K562 (cell line): ENCODE data around the gene THADA. TPM values are rescaled to one million over a fixed set of nuclear protein-coding genes. Genes with fewer than 3 reads are reported as not detected.

Experiments
- ATAC-seq: fragments of 200-7000 bp; cut with Tn5 transposase; 3 replicates; pipeline ENCODE4 v1.9.1; 2020; ENCODE audit warnings: moderate library complexity
- BruUV-seq: library from RNA; stranded (reverse); fragments of 400-500 nt; replicated peaks from 2 replicates; lab custom pipeline; 2021; lab: Mats Ljungman, UMichigan
- CTCF ChIA-PET: fragments of 300-600 bp; formaldehyde crosslinking; extraction: SDS; loops from one replicate; lab custom pipeline; 2021; ENCODE audit warnings: low intra/inter-chr PET ratio; lab: Yijun Ruan, JAX
- POLR2A ChIA-PET: fragments of 300-600, 350-650 bp; sonication (Branson Sonifier 250); formaldehyde crosslinking; extraction: SDS; loops from one replicate; lab custom pipeline; 2021; ENCODE audit warnings: antibody characterized with exemption, inconsistent platforms; lab: Yijun Ruan, JAX
- DNase-seq, 4 experiments: peaks; one replicate each; pipeline versions ENCODE4 v3.0.0 to v3.0.0-alpha.2; 2011 to 2018; ENCODE audit warnings: low spot score in 3 of 4, mixed read lengths in 3 of 4; ENCODE audit errors: extremely low read depth in 1 of 4
- FAIRE-seq: peaks from 2 replicates; lab custom pipeline; 2011; peaks lifted over from hg19 to GRCh38; lab: Jason Lieb, UNC
- H2AFZ ChIP-seq: 2 replicates; pipeline ENCODE4 v1.6.0; 2011; ENCODE audit warnings: low read depth, low read length, control low read depth, inconsistent platforms
- H3K27ac ChIP-seq: fragments of 200-600 bp; 3 replicates; pipeline ENCODE4 v1.8.0; 2011; ENCODE audit warnings: low read depth, mild to moderate bottlenecking, control low read depth, inconsistent platforms, low read length, moderate library complexity, mixed read lengths; ENCODE audit errors: extremely low read depth
- H3K27me3 ChIP-seq, 2 experiments: fragments of 300-600 bp in 1 of 2; 2 replicates in 1 of 2; 3 replicates in 1 of 2; pipeline versions ENCODE4 v1.6.0 to v1.8.0; 2011; ENCODE audit warnings: inconsistent platforms in 2 of 2, low read length in 2 of 2, mild to moderate bottlenecking in 1 of 2, mixed read lengths in 1 of 2, moderate library complexity in 1 of 2; ENCODE audit not compliant: control insufficient read depth in 2 of 2, insufficient read depth in 2 of 2
- H3K36me3 ChIP-seq: fragments of 300-600 bp; 3 replicates; pipeline ENCODE4 v1.8.0; 2011; ENCODE audit warnings: mild to moderate bottlenecking, low read length, inconsistent platforms; ENCODE audit not compliant: control insufficient read depth, insufficient read depth
- H3K4me1 ChIP-seq, 2 experiments: fragments of 200-600 bp in 1 of 2; replicated peaks in 1 of 2; 2 replicates in 1 of 2; 3 replicates in 1 of 2; pipeline versions ENCODE4 v1.5.1 to v1.8.0; 2011; ENCODE audit warnings: inconsistent platforms in 2 of 2, low read length in 2 of 2, mild to moderate bottlenecking in 1 of 2, mixed read lengths in 1 of 2, moderate library complexity in 1 of 2; ENCODE audit not compliant: control insufficient read depth in 2 of 2, insufficient read depth in 2 of 2
- H3K4me2 ChIP-seq: 2 replicates; pipeline ENCODE4 v1.6.1; 2011; ENCODE audit warnings: low read length, control low read depth, inconsistent platforms, mixed read lengths; ENCODE audit not compliant: insufficient read depth
- H3K4me3 ChIP-seq: fragments of 200-600 bp; sonication (generic), shearing (Covaris generic); 2 replicates; pipeline ENCODE4 v1.5.1; 2016; ENCODE audit warnings: control low read depth, inconsistent platforms
- H3K79me2 ChIP-seq: fragments of 200-600 bp; 3 replicates; pipeline ENCODE4 v1.8.0; 2011; ENCODE audit warnings: low read length, inconsistent platforms; ENCODE audit not compliant: control insufficient read depth, insufficient read depth
- H3K9ac ChIP-seq, 2 experiments: 2 replicates each; pipeline versions ENCODE4 v1.6.0 to v1.6.1; 2011; ENCODE audit warnings: low read depth in 2 of 2, low read length in 2 of 2, control low read depth in 1 of 2, inconsistent platforms in 1 of 2, mild to moderate bottlenecking in 1 of 2, mixed read lengths in 1 of 2; ENCODE audit not compliant: insufficient read depth in 1 of 2
- H3K9me1 ChIP-seq: one replicate; pipeline ENCODE4 v1.6.0; 2011; ENCODE audit warnings: inconsistent platforms, mild to moderate bottlenecking, low read length, moderate library complexity; ENCODE audit not compliant: control insufficient read depth, insufficient read depth
- H3K9me3 ChIP-seq: replicated peaks from 2 replicates; pipeline ENCODE4 v1.5.1; 2011; ENCODE audit warnings: low read depth, low read length, inconsistent platforms; ENCODE audit not compliant: control insufficient read depth, insufficient read depth
- H4K20me1 ChIP-seq: replicated peaks from 2 replicates; pipeline ENCODE4 v1.6.1; 2011; ENCODE audit warnings: low read length, inconsistent platforms, mixed read lengths; ENCODE audit not compliant: control insufficient read depth, insufficient read depth
- BDP1 ChIP-seq: IDR thresholded peaks from 3 replicates; pipeline ENCODE4 v1.6.1; 2011; ENCODE audit not compliant: insufficient read length, insufficient read depth
- CHD2 ChIP-seq: IDR thresholded peaks from 2 replicates; pipeline ENCODE4 v1.6.1; 2011; ENCODE audit warnings: low read depth, low read length
- CREBBP ChIP-seq: IDR thresholded peaks from one replicate; pipeline ENCODE4 v1.6.1; 2012; ENCODE audit warnings: low read depth, mild to moderate bottlenecking, control low read depth, inconsistent platforms, low read length
- CTCF ChIP-seq, 3 experiments: IDR thresholded peaks in 2 of 3; conservative IDR thresholded peaks in 1 of 3; 2 replicates each; pipeline ENCODE4 v1.5.1; 2011 to 2012; ENCODE audit warnings: low read length in 3 of 3, mild to moderate bottlenecking in 3 of 3, control low read depth in 2 of 3, improper control_type of control experiment in 1 of 3, inconsistent platforms in 1 of 3, low read depth in 1 of 3, mixed read lengths in 1 of 3, moderate library complexity in 1 of 3; ENCODE audit not compliant: insufficient read depth in 2 of 3
- DPF2 ChIP-seq: fragments of 450-650 bp; IDR thresholded peaks from 2 replicates; pipeline ENCODE4 v1.6.1; 2016
- HDAC2 ChIP-seq: fragments of 450-650 bp; IDR thresholded peaks from 2 replicates; pipeline ENCODE4 v1.6.1; 2016; ENCODE audit warnings: mild to moderate bottlenecking
- KDM1A ChIP-seq, 2 experiments: fragments of 450-650 bp; IDR thresholded peaks; 2 replicates each; pipeline ENCODE4 v1.6.1; 2016; ENCODE audit warnings: mild to moderate bottlenecking in 2 of 2
- KLF10 ChIP-seq: fragments of 250-450 bp; sonication (Bioruptor Pico); IDR thresholded peaks from 2 replicates; pipeline ENCODE4 v1.6.1; 2021; ENCODE audit warnings: matching md5 sums
- RBM25 ChIP-seq: fragments of 200-400 bp; formaldehyde crosslinking; IDR thresholded peaks from 2 replicates; pipeline ENCODE4 v1.6.1; 2018; ENCODE audit warnings: low read length, low read depth, moderate library complexity; ENCODE audit not compliant: severe bottlenecking
- SFPQ ChIP-seq: fragments of 200-400 bp; formaldehyde crosslinking; IDR thresholded peaks from 2 replicates; pipeline ENCODE4 v1.6.1; 2017; ENCODE audit warnings: mild to moderate bottlenecking, low read depth, low read length, moderate library complexity
- SREBF1 ChIP-seq: fragments of 150-350 bp; IDR thresholded peaks from 2 replicates; pipeline ENCODE4 v1.6.1; 2014; ENCODE audit warnings: antibody characterized with exemption, low read depth, low read length, borderline replicate concordance
- SRSF7 ChIP-seq: fragments of 200-400 bp; formaldehyde crosslinking; optimal IDR thresholded peaks from 2 replicates; pipeline ENCODE3; 2017; ENCODE audit warnings: mild to moderate bottlenecking, low read depth, low read length
- THAP7 ChIP-seq: fragments of 250-450 bp; sonication (Bioruptor Pico); IDR thresholded peaks from 2 replicates; pipeline ENCODE4 v1.5.0; 2021
- ZNF23 ChIP-seq: fragments of 250-450 bp; sonication (Bioruptor Pico); IDR thresholded peaks from 2 replicates; pipeline ENCODE4 v1.4.0; 2020; ENCODE audit warnings: mild to moderate bottlenecking
- WGBS: fragments of 100-300 bp; shearing (Covaris generic); methylation state at CpG from one replicate; pipeline ENCODE4 v1.1.6; 2016; ENCODE audit warnings: low coverage, mixed read lengths; ENCODE audit not compliant: insufficient coverage; ENCODE audit errors: missing lambda C conversion rate; 5-methylcytosine and 5-hydroxymethylcytosine counted together
- in situ Hi-C: fragments of 300-500 bp; cut with MboI; formaldehyde crosslinking; loops from 4 replicates; pipeline ENCODE4 v1.15.0; 2018; ENCODE audit warnings: inconsistent platforms, mixed read lengths
- intact Hi-C: fragments of 100-400 bp; cut with micrococcal nuclease; formaldehyde crosslinking; loops from 2 replicates; pipeline ENCODE4 v1.14.2; 2022
- polyA plus RNA-seq, 8 experiments: library from polyadenylated mRNA; depleted of rRNA in 4 of 8; stranded (reverse) in 5 of 8; unstranded in 3 of 8; fragments of >200 nt; fragmentation: Nextera tagmentation in 2 of 8; fragmentation: Illumina TruSeq in 1 of 8; extraction: Ambion mirVana in 2 of 8; extraction: Trizol in 1 of 8; gene quantifications; 2 replicates each; pipeline versions ENCODE4 v1.2.1 to v1.2.3, GENCODE V29; 2011 to 2014; ENCODE audit warnings: inconsistent platforms in 1 of 8, missing spikeins in 1 of 8
- total RNA-seq, 7 experiments: library from RNA; depleted of rRNA in 6 of 7; stranded (reverse); fragments of >200 nt in 6 of 7; fragmentation: Illumina TruSeq in 2 of 7; extraction: Trizol in 2 of 7; gene quantifications; 2 replicates each; pipeline versions ENCODE4 v1.2.1 to v1.2.3, GENCODE V29; 2011 to 2021; ENCODE audit warnings: low replicate concordance in 1 of 7

THADA gene
- total and polyA plus RNA-seq, 9 of the 15 experiments (the other 6 are each of a cell fraction or from before 2014, with no cell fraction given) = 17.8 to 34.7 (median 31.9) TPM

GRCh38 chr2:43491065-43491639 is 104.7 kb downstream of the THADA start:
- no peak for TF ChIP-seq CREBBP
- no peak for TF ChIP-seq SREBF1
- no peak for TF ChIP-seq SFPQ
- TF ChIP-seq HDAC2 = no peak
- no peak for TF ChIP-seq THAP7 (CRISPR knock-in tag)
- no peak for TF ChIP-seq RBM25
- no peak for TF ChIP-seq SRSF7
- TF ChIP-seq CTCF (IDR thresholded peaks at IDR 0.05 in 2 of 3, conservative IDR thresholded peaks at IDR 0.05 in 1 of 3; ENCODE audit: insufficient read depth in 2 of 3, low read depth in 1 of 3, low read length in 3 of 3) = no peak
- TF ChIP-seq ZNF23 = no peak
- no peak for TF ChIP-seq CHD2
- TF ChIP-seq DPF2 = no peak
- no peak for TF ChIP-seq KLF10 (CRISPR knock-in tag)
- TF ChIP-seq KDM1A (IDR thresholded peaks at IDR 0.05) = no peak
- TF ChIP-seq BDP1 = no peak
- Histone ChIP-seq H3K9me3 (no peaks in the 10 kb centered on the region), H2AFZ (no peak overlapping the region), H3K4me3 (no peak overlapping the region), H4K20me1 (no peaks in the 10 kb centered on the region), H3K4me2 (no peak overlapping the region), H3K4me1 (no peaks in the 10 kb centered on the region), H3K9ac (no peak overlapping the region), H3K79me2 (no peaks in the 10 kb centered on the region), H3K36me3 (0 out of 3 replicates have a peak, but pooled peaks cover 3% of the 10 kb centered on the region), H3K9me1 (no peaks in the 10 kb centered on the region), H3K27me3 (no peaks in the 10 kb centered on the region), H3K27ac (no peak overlapping the region)
- ChIA-PET CTCF (no interaction called here), POLR2A (interaction anchor here (0.9 kb wide), 1 partner anchor 12 kb away, joined by 3 read pairs; no protein-coding TSS in a partner anchor)
- WGBS = 93% methylated on average over 2 of the region's 2 CpGs
- intact Hi-C loops = no loop called here
- no peak for DNase-seq
- BruUV-seq = no TSS peak
- no peak for ATAC-seq
- in situ Hi-C loops = no loop called here
- no peak for FAIRE-seq
